H1 (cell line): ENCODE results near the gene PDP2. TPM values are rescaled to one million over a fixed set of nuclear protein-coding genes. Genes with fewer than 3 reads are reported as not detected.

Experiments used
- BRCA1 ChIP-seq: IDR thresholded peaks from 2 replicates; pipeline ENCODE4 v1.6.1; 2012; ENCODE audit warnings: low read depth, low read length, improper control_type of control experiment
- CHD7 ChIP-seq: fragments of 300-600 bp; sonication (generic); IDR thresholded peaks from 2 replicates; pipeline ENCODE4 v1.7.1; 2012; ENCODE audit warnings: low read length, moderate library complexity, mild to moderate bottlenecking, inconsistent platforms; ENCODE audit not compliant: insufficient replicate concordance
- EZH2 ChIP-seq: fragments of 200-600 bp; sonication (generic); IDR thresholded peaks from 2 replicates; pipeline ENCODE4 v1.7.1; 2012; ENCODE audit warnings: low read depth, mild to moderate bottlenecking, moderate library complexity, low read length, inconsistent platforms; ENCODE audit not compliant: severe bottlenecking
- FOSL1 ChIP-seq: IDR thresholded peaks from 2 replicates; pipeline ENCODE4 v1.6.1; 2011; ENCODE audit warnings: mild to moderate bottlenecking, low read depth, low read length, moderate library complexity; ENCODE audit not compliant: insufficient read depth
- KDM4A ChIP-seq: IDR thresholded peaks from one replicate; pipeline ENCODE4 v1.7.1; 2012; ENCODE audit warnings: low read depth, mild to moderate bottlenecking, moderate library complexity, low read length, inconsistent platforms; ENCODE audit not compliant: severe bottlenecking
- NRF1 ChIP-seq: IDR thresholded peaks from 2 replicates; pipeline ENCODE4 v1.6.1; 2011; ENCODE audit warnings: mild to moderate bottlenecking, low read depth, low read length, improper control_type of control experiment
- POLR2AphosphoS5 ChIP-seq: IDR thresholded peaks from 2 replicates; pipeline ENCODE4 v1.6.1; 2011; ENCODE audit warnings: low read depth, low read length
- SP1 ChIP-seq: IDR thresholded peaks from 2 replicates; pipeline ENCODE4 v1.6.1; 2011; ENCODE audit warnings: low read depth, low read length
- SP2 ChIP-seq: IDR thresholded peaks from 2 replicates; pipeline ENCODE4 v1.6.1; 2012; ENCODE audit warnings: mild to moderate bottlenecking, low read length, inconsistent platforms
- TEAD4 ChIP-seq: IDR thresholded peaks from 2 replicates; pipeline ENCODE4 v1.6.1; 2012; ENCODE audit warnings: low read depth, low read length, inconsistent platforms, mixed read lengths
- ZNF274 ChIP-seq: IDR thresholded peaks from 2 replicates; pipeline ENCODE4 v1.7.0; 2012; ENCODE audit warnings: low read length, borderline replicate concordance; ENCODE audit errors: extremely low read depth
- polyA plus RNA-seq, 7 experiments: library from polyadenylated mRNA; depleted of rRNA in 3 of 7; stranded (reverse) in 5 of 7; unstranded in 2 of 7; fragments of >200 nt in 5 of 7; fragments of 200-250 nt in 2 of 7; gene quantifications; 1 replicate in 5 of 7; 2 replicates in 1 of 7; 4 replicates in 1 of 7; pipeline versions ENCODE4 v1.2.1 to v1.2.3, GENCODE V29; 2011 to 2013; ENCODE audit warnings: missing spikeins in 2 of 7, mixed read lengths in 2 of 7
- total RNA-seq: library from RNA; stranded (reverse); fragmentation: NEBNext Ultra II Directional; extraction: Animal tissue kit (Norgen Biotek cat#: 25700); gene quantifications from 2 replicates; pipeline ENCODE4 v1.2.1, GENCODE V29; 2021

Gene PDP2
- total and polyA plus RNA-seq, 2 of the 8 experiments (the other 6 are each of a cell fraction or from before 2014, with no cell fraction given), result 11.7 to 36.5 TPM

- TF ChIP-seq CHD7 (no peak), BRCA1 (no peak), EZH2 (no peak), SP1 (no peak), SP2 (no peak), TEAD4 (no peak), NRF1 (no peak), FOSL1 (no peak), ZNF274 (no peak), POLR2AphosphoS5 (no peak), KDM4A (no peak)
Measured at GRCh38 chr16:66920924-66921680, 40.8 kb downstream of the PDP2 start (continued).
